Cardiac fibroblast (primary cell): ENCODE measurements around the gene ADGRA3.
"Not testable (repeated sequence)": the region's sequence is repeated elsewhere in the genome, so short reads cannot be mapped to it uniquely, and the experiment has no call there.

ENCODE experiments used
- DNase-seq, 2 donors: peaks; one replicate each; pipeline versions ENCODE4 v3.0.0 to v3.0.0-alpha.2; 2010; ENCODE audit warnings: low read depth in 2 of 2
- H3K4me3 ChIP-seq, 2 donors: replicated peaks in 1 of 2; 1 replicate in 1 of 2; 2 replicates in 1 of 2; pipeline ENCODE4 v1.5.1; 2011; ENCODE audit warnings: low read depth in 2 of 2, low read length in 2 of 2, mild to moderate bottlenecking in 2 of 2, moderate library complexity in 1 of 2
- CTCF ChIP-seq: IDR thresholded peaks from one replicate; pipeline ENCODE4 v1.5.1; 2011; ENCODE audit warnings: low read depth, mild to moderate bottlenecking, low read length, inconsistent platforms

ADGRA3 gene

DNA sequence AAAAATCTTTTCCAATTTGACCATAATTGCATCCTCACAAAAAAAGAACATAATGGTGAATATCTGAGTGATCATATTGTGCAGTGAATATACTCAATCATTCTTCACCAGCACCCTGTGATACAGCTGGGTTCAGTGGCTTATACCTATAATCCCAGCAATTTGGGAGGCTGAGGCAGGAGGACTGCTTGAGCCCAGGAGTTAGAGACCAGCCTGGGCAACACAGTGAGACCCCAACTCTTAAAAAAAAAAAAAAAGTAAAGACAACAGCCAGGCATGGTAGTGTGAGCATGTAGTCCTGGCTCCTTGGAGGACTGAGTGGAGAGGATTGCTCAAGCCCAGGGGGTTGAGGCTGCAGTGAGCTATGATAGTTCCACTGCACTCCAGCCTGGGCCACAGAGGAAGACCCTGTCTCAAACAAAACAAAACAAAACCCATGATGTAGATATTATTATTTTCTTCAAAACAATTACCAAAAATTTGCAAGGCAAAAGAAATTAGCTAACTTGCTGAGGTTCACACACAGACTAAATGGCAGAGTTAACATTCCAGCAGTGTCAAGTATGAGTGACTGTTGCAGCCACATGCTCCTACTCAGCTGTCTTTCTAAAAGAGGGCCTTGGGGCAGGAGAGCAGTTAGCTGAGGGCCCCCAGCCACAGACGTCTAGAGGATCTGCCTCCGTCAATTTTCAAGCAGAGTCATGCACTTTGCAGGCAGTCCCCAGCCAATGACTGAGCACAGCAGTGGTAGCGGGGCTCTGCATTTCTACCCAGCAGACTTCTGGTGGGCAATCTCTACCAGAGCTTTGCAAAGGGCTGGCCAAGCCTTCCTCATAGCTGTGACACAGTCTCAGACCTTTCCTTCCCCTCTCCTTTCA is 33.4 kb downstream of the ADGRA3 start:
- TF ChIP-seq CTCF: no peak
- no peak for DNase-seq
- no peak overlapping the region for H3K4me3 ChIP-seq

DNA sequence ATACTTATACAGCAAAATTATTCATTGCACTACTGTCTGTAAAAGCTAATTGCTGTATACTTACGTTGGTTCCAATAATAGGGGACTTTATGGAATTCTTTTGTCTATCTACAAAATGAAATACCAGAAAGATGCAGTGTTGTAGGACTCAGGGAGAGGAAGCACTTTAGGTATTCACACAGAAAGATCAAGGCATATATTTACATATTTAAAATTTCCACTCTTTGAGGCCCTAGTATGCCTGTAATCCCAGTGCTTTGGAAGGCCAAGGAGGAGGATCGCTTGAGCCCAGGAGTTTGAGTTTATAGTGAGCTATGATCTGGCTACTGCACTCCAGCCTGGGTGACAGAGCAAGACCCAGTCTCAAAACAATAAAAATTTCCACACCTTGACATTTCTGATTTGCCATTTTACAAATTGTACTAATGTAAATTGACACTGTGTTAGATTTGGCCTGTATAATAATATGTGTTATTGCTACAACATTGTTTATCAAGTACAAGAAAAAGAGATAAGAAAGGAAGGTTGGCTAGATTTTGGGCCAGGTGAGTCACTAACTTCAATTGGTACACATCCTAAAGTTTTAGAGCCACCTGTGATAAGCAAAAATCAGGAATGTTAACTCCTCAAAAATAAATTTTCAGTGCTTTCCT is 35.1 kb downstream of the ADGRA3 start:
- H3K4me3 ChIP-seq: no peak overlapping the region
- TF ChIP-seq CTCF: no peak
- DNase-seq: no peak

GRCh38 chr4:22478426-22478825 is 37.4 kb downstream of the ADGRA3 start:
- H3K4me3 ChIP-seq: no peak overlapping the region
- no peak for TF ChIP-seq CTCF
- DNase-seq: no peak

GRCh38 chr4:22477813-22478182 is 38.1 kb downstream of the ADGRA3 start:
- DNase-seq: no peak
- H3K4me3 ChIP-seq: no peak overlapping the region
- TF ChIP-seq CTCF: no peak

GRCh38 chr4:22477136-22477812 is 38.6 kb downstream of the ADGRA3 start:
- TF ChIP-seq CTCF: no peak
- DNase-seq: no peak
- no peak overlapping the region for H3K4me3 ChIP-seq

DNA sequence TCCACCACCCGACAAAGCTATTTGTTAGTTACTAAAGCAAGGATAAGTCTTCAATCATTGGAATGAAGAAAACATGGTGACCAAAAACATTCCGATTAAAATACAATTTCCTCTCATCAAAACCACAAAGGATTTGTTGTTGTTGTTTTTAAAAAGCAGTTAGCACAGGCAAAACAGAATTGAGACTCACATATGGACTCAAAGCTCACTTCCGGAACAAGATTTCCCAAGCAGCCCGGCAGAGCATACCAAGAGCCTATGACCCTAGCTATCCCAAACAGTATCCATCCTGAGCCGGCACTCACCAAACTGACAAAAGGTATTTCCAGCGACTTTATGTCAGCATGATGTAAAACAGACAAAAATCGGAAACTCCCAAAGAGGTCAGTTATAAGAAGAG is 39.9 kb downstream of the ADGRA3 start:
- no peak overlapping the region for H3K4me3 ChIP-seq
- DNase-seq: no peak
- TF ChIP-seq CTCF: no peak

- peak; percentile 62 to 63 for DNase-seq
- not testable (repeated sequence) for H3K4me3 ChIP-seq
These were observed 40.6 kb downstream of the ADGRA3 start for GRCh38 chr4:22475311-22475646.
